Measurements from ENCODE around the gene ELK1. TPM values are rescaled to one million over a fixed set of nuclear protein-coding genes. Genes with fewer than 3 reads are reported as not detected.

Gene ELK1, protein sequence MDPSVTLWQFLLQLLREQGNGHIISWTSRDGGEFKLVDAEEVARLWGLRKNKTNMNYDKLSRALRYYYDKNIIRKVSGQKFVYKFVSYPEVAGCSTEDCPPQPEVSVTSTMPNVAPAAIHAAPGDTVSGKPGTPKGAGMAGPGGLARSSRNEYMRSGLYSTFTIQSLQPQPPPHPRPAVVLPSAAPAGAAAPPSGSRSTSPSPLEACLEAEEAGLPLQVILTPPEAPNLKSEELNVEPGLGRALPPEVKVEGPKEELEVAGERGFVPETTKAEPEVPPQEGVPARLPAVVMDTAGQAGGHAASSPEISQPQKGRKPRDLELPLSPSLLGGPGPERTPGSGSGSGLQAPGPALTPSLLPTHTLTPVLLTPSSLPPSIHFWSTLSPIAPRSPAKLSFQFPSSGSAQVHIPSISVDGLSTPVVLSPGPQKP
- total RNA-seq (2012; rRNA removed), result 10.0 and 14.2 TPM in 2 replicates
- polyA plus RNA-seq (2012; rRNA removed), result 24.3 and 27.2 TPM in 2 replicates
- polyA plus RNA-seq (2012; cell fraction: cytosol; rRNA removed), result 18.5 and 31.6 TPM in 2 replicates
- 20.5 and 21.8 TPM in 2 replicates for polyA plus RNA-seq (2012; cell fraction: nucleus; rRNA removed; ENCODE audit: low replicate concordance)
- Bru-seq, nascent RNA, result percentile 88 among the genes with signal in this experiment
- percentile 89 among the genes with signal in this experiment for BruChase-seq, experiment 1, labeled RNA remaining after a 6-hour chase
- BruChase-seq, experiment 2, labeled RNA remaining after a 2-hour chase, result percentile 85 among the genes with signal in this experiment
- long read RNA-seq, transcript ELK1-203 (7 exons, 2,258 nt), result major isoform, 7 of 46 reads
- long read RNA-seq, partial matches to known transcripts, result 21 of 46 reads
- long read RNA-seq, other reads (novel, unspliced or antisense), result 14 of 46 reads

DNA sequence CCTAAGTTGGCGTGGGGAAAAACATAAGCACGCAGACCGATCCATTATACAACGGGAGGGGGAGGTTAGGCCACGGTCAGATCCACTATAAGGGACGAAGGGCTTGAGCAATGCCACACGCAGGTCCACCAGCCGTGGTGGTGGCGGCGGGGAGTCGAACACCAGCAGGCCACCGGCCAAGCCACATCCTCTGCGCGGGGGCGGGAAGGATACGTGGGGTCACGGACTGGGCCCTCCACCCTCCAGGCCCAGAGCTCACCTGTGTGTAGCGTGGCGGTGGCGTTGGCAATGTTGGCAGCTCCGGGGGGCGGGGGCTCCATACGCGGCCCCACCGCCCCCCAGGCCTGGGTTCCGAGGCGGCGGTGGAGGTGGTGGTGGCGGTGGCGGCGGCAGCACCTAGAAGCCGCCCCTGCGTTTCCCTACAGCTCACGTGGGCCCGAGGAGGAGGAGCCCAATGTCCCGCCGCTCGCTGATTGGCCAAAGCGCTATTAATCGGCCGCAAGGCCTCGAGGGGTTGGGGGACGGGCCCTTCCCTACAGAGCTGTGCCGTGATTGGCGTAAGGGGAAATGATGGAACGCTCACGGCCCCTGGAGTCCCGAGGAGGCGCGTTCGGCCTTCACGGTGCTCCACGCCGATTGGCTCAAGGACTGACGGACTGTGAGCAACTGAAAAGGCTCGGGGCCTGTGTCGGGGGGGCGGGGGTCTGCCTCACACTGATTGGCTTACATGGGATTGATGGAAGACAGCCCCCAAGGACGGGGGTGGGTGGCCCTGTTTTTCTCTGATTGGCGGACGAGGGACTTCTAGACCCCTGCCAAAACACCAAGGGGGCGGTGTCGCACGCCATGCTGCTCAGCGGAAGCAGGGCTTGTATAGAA, at the start of gene ELK1:
ELK1 (minus strand) TSS at position 400 of the 879 bp plus-strand sequence. CDS start 9,122 bp downstream, outside the sequence.
- H3K14ac ChIP-seq (replicated peaks; ENCODE audit: low read depth, low read length), result peak within 1 kb of the TSS; percentile 88
- peaks cover 2% of the 10 kb centered on the region; the same call in 1 of the 2 replicates for H3K36me3 ChIP-seq (ENCODE audit: control insufficient read depth, insufficient read depth, low read length)
- ChIA-PET CTCF (no interaction called here), POLR2A (ENCODE audit: unreplicated experiment) (no interaction called here)
- H4K20me1 ChIP-seq (ENCODE audit: insufficient read depth, low read length), result peaks cover 4% of the 10 kb centered on the region
- WGBS, 2 experiments (ENCODE audit: extremely low coverage in 2 of 2, insufficient read length in 1 of 2), result 28% methylated on average over 14 of the region's 65 CpGs; no CpG with 5 or more reads in 1 of the 2 experiments
- H3K23ac ChIP-seq (ENCODE audit: low read depth, low read length), result peak within 1 kb of the TSS; percentile 96
- ATAC-seq (ENCODE audit: low read depth) (peak; percentile 91), DNase-seq (peak; percentile 98)
- H2BK5ac ChIP-seq (ENCODE audit: low read depth, low read length, poor library complexity, severe bottlenecking), result peak within 1 kb of the TSS; percentile 93
- H4K5ac ChIP-seq (ENCODE audit: low read depth, low read length), result peak within 1 kb of the TSS; percentile 27
- in situ Hi-C loops (cut with MboI; ENCODE audit: low sequenced_read_pairs), result no loop called here
- peak within 1 kb of the TSS; percentile 31 to 76; a peak in 3 of 4 replicates for H4K8ac ChIP-seq (ENCODE audit: low read depth in 2 of 2, low read length in 2 of 2)
- 0 out of 2 replicates have a peak, but pooled peaks cover 2% of the 10 kb centered on the region for H3K9me1 ChIP-seq (ENCODE audit: insufficient read depth, low read length)
- H3K56ac ChIP-seq (ENCODE audit: extremely low read depth, insufficient read depth, low read length), result peak within 1 kb of the TSS; percentile 80
- H3K9me3 ChIP-seq (ENCODE audit: control insufficient read depth, insufficient read depth, low read length), result no peaks in the 10 kb centered on the region
- BruUV-seq (replicated peaks), result no TSS peak
- H3K27me3 ChIP-seq (ENCODE audit: control insufficient read depth, insufficient read depth, low read length), result no peaks in the 10 kb centered on the region
- peak within 1 kb of the TSS; percentile 74 for H3K9ac ChIP-seq (ENCODE audit: low read depth, low read length)
- peaks cover 0 to 21% of the 10 kb centered on the region in 2 experiments; a peak in 2 of 4 replicates for H3K79me1 ChIP-seq (ENCODE audit: low read depth in 1 of 2, low read length in 2 of 2)
- H2BK15ac ChIP-seq (ENCODE audit: low read depth, low read length), result peak within 1 kb of the TSS; percentile 34; the same call in 1 of the 3 replicates
- H2AFZ ChIP-seq (replicated peaks; ENCODE audit: low read length, poor library complexity), result peak within 1 kb of the TSS; percentile 91
- peaks cover 5% of the 10 kb centered on the region for H3K4me1 ChIP-seq (ENCODE audit: control insufficient read depth, insufficient read depth, low read length)
- H4K91ac ChIP-seq (ENCODE audit: insufficient read depth, low read depth, low read length), result peak within 1 kb of the TSS; percentile 73
- peak within 1 kb of the TSS; percentile 84 for H3K4ac ChIP-seq (ENCODE audit: low read depth, low read length)
- peak within 1 kb of the TSS; percentile 57 for H2BK120ac ChIP-seq (ENCODE audit: low read depth, low read length)
- intact Hi-C loops (cut with micrococcal nuclease), result no loop called here
- H3K4me3 ChIP-seq (ENCODE audit: insufficient read depth, low read depth, low read length), result peak within 1 kb of the TSS; percentile 88
- H2AK9ac ChIP-seq (replicated peaks; ENCODE audit: low read depth, low read length, poor library complexity), result peak within 1 kb of the TSS; percentile 97
- peak within 1 kb of the TSS; percentile 15 for H3K18ac ChIP-seq (ENCODE audit: low read depth, low read length)
- peak within 1 kb of the TSS; percentile 49; the same call in 1 of the 2 replicates for H2BK20ac ChIP-seq (ENCODE audit: low read depth, low read length)
- H3K27ac ChIP-seq (ENCODE audit: insufficient read depth, low read length), result peak within 1 kb of the TSS; percentile 84
- H2AK5ac ChIP-seq (ENCODE audit: low read depth, low read length), result peak within 1 kb of the TSS; percentile 91
- dilution Hi-C loops (cut with HindIII; ENCODE audit: low sequenced_read_pairs, unreplicated experiment), result no loop called here
- H3K4me2 ChIP-seq (ENCODE audit: low read depth, low read length), result peak within 1 kb of the TSS; percentile 83
- TF ChIP-seq RCOR1 (IDR thresholded peaks at IDR 0.05; ENCODE audit: insufficient replicate concordance, low read length), result no peak
- no peak for TF ChIP-seq SMC3 (IDR thresholded peaks at IDR 0.05; ENCODE audit: low read depth, low read length)
- peak; percentile 54; the same call in 1 of the 2 replicates for TF ChIP-seq MAZ (IDR thresholded peaks at IDR 0.05; ENCODE audit: borderline replicate concordance, low read depth, low read length)
- TF ChIP-seq, protein P1, sequence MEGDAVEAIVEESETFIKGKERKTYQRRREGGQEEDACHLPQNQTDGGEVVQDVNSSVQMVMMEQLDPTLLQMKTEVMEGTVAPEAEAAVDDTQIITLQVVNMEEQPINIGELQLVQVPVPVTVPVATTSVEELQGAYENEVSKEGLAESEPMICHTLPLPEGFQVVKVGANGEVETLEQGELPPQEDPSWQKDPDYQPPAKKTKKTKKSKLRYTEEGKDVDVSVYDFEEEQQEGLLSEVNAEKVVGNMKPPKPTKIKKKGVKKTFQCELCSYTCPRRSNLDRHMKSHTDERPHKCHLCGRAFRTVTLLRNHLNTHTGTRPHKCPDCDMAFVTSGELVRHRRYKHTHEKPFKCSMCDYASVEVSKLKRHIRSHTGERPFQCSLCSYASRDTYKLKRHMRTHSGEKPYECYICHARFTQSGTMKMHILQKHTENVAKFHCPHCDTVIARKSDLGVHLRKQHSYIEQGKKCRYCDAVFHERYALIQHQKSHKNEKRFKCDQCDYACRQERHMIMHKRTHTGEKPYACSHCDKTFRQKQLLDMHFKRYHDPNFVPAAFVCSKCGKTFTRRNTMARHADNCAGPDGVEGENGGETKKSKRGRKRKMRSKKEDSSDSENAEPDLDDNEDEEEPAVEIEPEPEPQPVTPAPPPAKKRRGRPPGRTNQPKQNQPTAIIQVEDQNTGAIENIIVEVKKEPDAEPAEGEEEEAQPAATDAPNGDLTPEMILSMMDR (conservative IDR thresholded peaks at IDR 0.05; ENCODE audit: low read depth, low read length), result no peak
- no peak for TF ChIP-seq NFE2L2 (IDR thresholded peaks at IDR 0.05; ENCODE audit: low read depth, low read length)
- peak; percentile 59 for TF ChIP-seq BHLHE40 (IDR thresholded peaks at IDR 0.05; ENCODE audit: low read depth, low read length)
- peak; percentile 33; the same call in 1 of the 2 replicates for TF ChIP-seq CHD1 (IDR thresholded peaks at IDR 0.05; ENCODE audit: low read depth, low read length)
- no peak for TF ChIP-seq FOS (IDR thresholded peaks at IDR 0.05; ENCODE audit: low read depth, low read length)
- peak; percentile 73 for TF ChIP-seq CEBPB (IDR thresholded peaks at IDR 0.05; ENCODE audit: low read depth, low read length)
- TF ChIP-seq ELK1 (IDR thresholded peaks at IDR 0.05; ENCODE audit: borderline replicate concordance, low read depth, low read length), result no peak

Data from IMR-90 (cell line).